ENCODE measurements around the gene ITGB6.

- TF ChIP-seq POLR2A (IDR thresholded peaks at IDR 0.05; ENCODE audit: low read length) (no peak), CEBPB (IDR thresholded peaks at IDR 0.05) (no peak), HDAC2 (IDR thresholded peaks at IDR 0.05) (no peak), CTCF (IDR thresholded peaks at IDR 0.05) (no peak), EP300 (IDR thresholded peaks at IDR 0.05) (no peak), RAD21 (conservative IDR thresholded peaks at IDR 0.05 in 1 of 2, IDR thresholded peaks at IDR 0.05 in 1 of 2) (no peak), RFX5 (IDR thresholded peaks at IDR 0.05) (no peak), ELK1 (IDR thresholded peaks at IDR 0.05; ENCODE audit: low read depth, low read length) (no peak), PHF8 (IDR thresholded peaks at IDR 0.05; ENCODE audit: borderline replicate concordance, low read depth) (no peak), ZFP36 (IDR thresholded peaks at IDR 0.05; ENCODE audit: borderline replicate concordance, partially characterized antibody) (no peak), SMC3 (IDR thresholded peaks at IDR 0.05) (no peak), MAFK (IDR thresholded peaks at IDR 0.05; ENCODE audit: partially characterized antibody) (no peak), PBX3 (IDR thresholded peaks at IDR 0.05) (no peak)
These were observed 139.8 kb downstream of the ITGB6 start for GRCh38 chr2:160060297-160060696.

Measured in A549 (cell line).